HG03175 (cell line): ENCODE measurements around the gene MGLL.

Source experiments
- ATAC-seq: cut with Tn5 transposase; IDR thresholded peaks from one replicate; pipeline ENCODE4 v1.9.1; 2021; ENCODE audit warnings: mild to moderate bottlenecking, moderate library complexity; ENCODE audit not compliant: unreplicated experiment

Gene MGLL

GRCh38 chr3:127678611-127679533 lies 143.4 kb downstream of the MGLL start:
- no peak for ATAC-seq

- ATAC-seq: no peak
These were observed 144.1 kb downstream of the MGLL start for GRCh38 chr3:127678315-127678599.

GRCh38 chr3:127677541-127678314 lies 144.6 kb downstream of the MGLL start:
- no peak for ATAC-seq

- no peak for ATAC-seq
These were observed 145.4 kb downstream of the MGLL start for GRCh38 chr3:127676921-127677351.

GRCh38 chr3:127676456-127676855 lies 145.9 kb downstream of the MGLL start:
- ATAC-seq: no peak

DNA sequence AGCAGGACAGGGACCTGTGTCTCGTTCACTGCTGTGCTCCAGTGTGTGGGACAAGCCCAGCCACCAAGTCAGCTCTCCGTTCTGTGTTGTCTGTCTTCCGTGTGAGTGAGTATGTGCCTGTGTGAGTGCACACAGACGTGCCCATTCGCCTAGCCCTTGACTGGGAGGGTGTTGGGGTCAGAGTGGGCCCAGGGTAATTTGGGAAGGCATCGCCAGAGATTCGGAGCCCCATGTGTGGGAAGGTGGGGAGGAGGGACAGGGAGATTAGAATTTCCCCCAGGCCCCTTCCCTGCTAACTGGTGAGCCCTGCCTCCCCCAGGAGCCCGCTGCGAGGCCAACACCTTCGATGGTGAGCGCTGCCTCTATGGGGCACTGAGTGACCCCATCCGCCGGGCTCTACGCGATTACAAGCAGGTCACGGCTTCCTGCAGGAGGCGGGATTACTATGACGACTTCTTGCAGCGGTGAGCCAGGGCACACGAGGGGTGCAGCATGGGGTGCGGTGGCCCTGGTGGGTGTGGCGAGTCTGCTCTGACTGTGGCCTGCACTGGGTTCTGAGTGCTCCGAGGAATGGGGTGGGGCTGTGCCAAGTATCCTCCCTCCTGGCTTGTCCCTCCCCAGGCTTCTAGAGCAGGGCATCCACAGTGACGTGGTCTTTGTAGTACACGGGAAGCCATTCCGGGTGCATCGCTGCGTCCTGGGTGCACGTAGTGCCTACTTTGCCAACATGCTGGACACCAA lies 146.5 kb downstream of the MGLL start:
- no peak for ATAC-seq

GRCh38 chr3:127674790-127675189 lies 147.5 kb downstream of the MGLL start:
- no peak for ATAC-seq

DNA sequence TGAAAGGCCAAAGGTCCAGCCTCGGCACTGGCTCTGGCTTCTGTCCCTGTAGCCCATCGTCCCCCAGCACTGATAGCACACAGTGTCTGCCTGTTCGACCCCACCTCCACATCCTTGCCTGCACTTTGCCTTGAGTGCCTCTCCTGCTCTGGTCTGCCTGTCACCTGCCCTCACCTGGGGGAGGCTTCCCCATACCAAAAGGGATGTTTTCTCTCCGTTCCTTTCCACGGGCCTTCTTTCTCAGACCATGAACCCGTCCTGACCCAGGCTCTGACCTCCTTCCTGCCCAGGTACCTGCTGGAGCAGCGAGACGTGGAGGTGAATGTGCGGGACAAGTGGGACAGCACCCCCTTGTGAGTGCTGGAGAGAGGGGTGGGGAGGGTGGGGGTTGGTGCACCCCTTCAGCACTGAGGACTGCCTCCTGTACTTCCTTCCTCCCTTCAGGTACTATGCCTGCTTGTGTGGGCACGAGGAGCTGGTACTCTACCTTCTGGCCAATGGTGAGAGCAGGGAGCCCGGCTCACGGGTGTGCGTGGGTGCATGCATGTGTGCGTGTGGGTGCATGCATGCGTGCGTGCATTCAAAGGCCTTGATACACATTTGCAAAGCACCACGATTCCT lies 148.1 kb downstream of the MGLL start:
- no peak for ATAC-seq

DNA sequence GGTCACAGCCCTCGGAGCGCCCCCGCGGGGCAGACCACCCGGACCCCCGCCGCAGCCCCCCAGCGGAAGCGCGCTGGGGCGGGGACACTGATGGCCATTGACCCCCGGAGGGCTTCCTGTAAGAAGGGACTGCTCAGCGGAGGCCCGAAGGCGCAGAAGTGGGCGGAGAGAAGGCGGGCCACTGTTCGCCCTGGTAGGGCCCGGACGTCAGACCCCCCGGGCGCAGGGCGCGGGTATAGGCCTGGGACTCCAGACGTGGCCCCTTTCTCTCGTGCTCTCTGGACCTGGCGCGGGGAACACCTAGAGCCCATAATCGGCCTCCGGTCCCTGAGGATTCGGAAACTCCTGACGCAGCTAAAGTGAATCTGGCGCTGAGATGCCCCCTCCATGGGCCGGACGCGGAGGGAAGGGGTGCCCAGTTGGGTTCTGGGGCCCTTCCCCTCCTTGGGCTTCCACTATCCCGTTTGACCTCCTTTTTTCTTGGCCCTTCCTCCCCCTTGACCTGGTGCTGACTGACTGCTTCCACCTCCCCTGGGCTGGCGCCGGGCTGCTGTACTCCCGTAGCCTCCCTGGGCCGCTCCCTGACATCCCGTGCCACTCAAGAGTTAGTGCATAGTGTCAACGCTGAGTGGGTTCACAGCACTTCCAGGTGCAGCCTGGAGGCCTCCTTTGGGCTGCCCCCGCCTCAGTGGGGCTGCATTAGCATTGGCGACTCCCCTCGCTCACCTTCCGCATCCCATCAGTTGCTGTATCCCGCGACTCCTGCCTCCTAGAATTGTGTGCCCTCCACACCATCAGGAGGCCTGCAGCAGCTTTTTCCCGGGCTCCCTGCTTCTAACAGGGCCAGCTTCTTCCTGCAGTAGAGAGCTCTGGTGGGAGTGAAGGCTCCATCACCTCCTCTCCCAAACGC lies 148.9 kb downstream of the MGLL start:
- ATAC-seq: peak; percentile 37

DNA sequence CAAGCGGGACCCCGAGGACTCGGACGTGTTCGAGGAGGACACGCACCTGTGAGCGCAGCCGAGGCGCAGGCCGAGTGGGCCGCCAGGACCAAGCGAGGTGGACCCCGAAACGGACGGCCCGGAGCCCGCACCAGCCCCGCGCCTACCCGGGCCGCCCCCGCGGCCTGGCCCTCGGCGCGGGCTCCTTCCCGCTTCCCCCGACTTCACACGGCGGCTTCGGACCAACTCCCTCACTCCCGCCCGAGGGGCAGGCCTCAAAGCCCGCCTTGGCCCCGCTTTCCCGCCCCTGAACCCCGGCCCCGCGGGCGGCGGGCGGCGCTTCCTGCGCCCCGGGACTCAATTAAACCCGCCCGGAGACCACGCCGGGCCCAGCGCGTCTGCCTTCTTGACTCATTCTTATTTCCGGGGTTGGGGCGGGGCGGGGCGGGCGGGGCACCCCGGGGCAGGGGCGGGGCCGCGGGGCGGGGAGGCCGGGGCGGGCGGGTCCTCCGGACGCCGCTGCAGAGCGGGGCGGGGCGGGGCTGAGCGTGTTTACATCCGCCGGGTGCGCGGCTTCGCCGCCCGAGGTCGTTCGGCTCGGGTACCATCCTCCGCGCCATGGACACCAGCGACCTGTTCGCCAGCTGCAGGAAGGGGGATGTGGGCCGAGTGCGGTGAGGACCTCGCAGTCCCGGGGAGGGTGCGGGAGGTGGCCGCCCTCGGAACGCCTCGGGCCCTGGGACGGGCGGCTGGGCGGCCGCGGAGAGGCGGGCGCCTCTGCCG lies 149.7 kb downstream of the MGLL start, which contains the start of gene ABTB1:
Gene ABTB1 (plus strand): TSS at position 524 of the 762 bp plus-strand sequence. CDS start 74 bp downstream, at position 598.
- peak; percentile 73 for ATAC-seq

- peak; percentile 14 for ATAC-seq
These were observed 150.5 kb downstream of the MGLL start for GRCh38 chr3:127671523-127672428.

DNA sequence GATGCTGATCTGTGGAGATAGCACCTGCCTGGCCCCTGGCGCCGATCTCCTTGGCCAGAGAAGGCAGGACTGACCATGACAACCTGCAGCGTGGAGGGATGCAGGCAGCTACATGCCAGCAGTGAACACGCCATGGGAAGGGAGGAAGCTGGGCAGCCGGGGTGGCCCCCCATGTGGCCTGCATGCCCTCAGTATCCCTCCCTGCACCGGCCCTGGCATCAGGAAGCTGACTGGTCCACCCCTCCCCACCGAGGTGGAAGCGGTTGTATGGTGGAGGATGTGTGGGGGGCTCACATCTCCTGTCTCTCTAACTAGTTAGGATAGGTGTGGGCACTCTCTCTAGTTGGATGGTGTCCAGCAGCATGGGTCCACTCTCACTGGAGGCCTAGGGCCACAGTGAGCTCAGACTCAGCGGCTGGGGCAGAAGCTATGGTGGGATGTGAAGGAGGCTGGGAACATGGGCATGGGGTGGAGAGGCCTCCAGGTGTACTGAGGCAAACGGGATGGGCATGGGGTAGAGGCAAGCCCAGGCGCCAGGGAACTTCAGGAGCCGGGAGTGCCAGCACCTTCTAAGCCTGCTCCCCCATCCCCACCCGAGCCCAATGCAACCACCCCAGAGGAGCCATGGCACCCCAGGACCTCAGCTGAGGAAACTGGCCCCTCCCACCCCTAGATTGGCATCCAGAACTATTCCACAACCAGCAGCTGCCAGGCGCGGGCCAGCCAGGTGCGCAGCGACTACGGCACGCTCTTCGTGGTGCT lies 151.4 kb downstream of the MGLL start:
- ATAC-seq: no peak

- ATAC-seq: no peak
These were observed 152.1 kb downstream of the MGLL start for GRCh38 chr3:127670229-127670559.

GRCh38 chr3:127669541-127670228 lies 152.6 kb downstream of the MGLL start:
- ATAC-seq: no peak

DNA sequence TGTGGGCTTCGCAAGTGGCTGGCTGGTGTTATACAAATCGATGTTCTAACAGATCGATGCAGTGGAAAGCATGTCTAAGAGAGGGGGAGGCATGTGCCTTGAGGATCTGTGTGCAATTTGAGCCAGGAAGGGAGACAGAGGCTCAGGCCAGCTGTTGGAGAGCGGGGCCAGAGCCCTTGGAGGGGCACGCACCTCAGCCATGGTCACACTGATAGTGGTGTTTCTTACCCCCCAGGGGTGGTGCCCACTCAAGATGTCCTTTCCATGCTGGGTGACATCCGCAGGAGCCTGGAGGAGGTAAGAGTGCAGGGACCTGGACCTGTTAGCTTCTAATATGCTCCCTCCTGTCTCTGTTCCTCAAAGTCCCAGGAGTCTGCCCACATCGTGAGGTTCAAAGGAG lies 153.4 kb downstream of the MGLL start:
- ATAC-seq: no peak

GRCh38 chr3:127667119-127667681 lies 155.1 kb downstream of the MGLL start:
- ATAC-seq: no peak

GRCh38 chr3:127666676-127667075 lies 155.6 kb downstream of the MGLL start:
- no peak for ATAC-seq
